Stimulated activated CD4-positive, alpha-beta T cell treated with anti-CD3 and anti-CD28 coated beads, Interleukin-1b, Interleukin-23, amount 100 ng/mL, for 1 hour (primary cell): ENCODE measurements around the gene SYNGAP1.
"Not testable (repeated sequence)": the region's sequence is repeated elsewhere in the genome, so short reads cannot be mapped to it uniquely, and the experiment has no call there.

Experiments used
- DNase-seq, 2 donors: peaks; one replicate each; pipeline ENCODE4 v3.0.0-alpha.2; 2020; ENCODE audit warnings: low read depth in 2 of 2

SYNGAP1 gene

GRCh38 chr6:33419580-33420490 is at the start of gene SYNGAP1:
Gene SYNGAP1 (plus strand): TSS chr6:33420065. CDS start chr6:33420265, 200 bp downstream.
- no peak for DNase-seq

GRCh38 chr6:33371901-33372300 is 48.0 kb upstream of the SYNGAP1 start:
- DNase-seq = not testable (repeated sequence)

- no peak for DNase-seq
These were observed 47.2 kb upstream of the SYNGAP1 start for GRCh38 chr6:33372526-33373123.

- no peak for DNase-seq
These were observed 45.6 kb upstream of the SYNGAP1 start for GRCh38 chr6:33373960-33374910.

- no peak for DNase-seq
These were observed 44.7 kb upstream of the SYNGAP1 start for GRCh38 chr6:33375143-33375671.

- no peak for DNase-seq
These were observed 42.7 kb upstream of the SYNGAP1 start for GRCh38 chr6:33377171-33377570.

- not testable (repeated sequence) for DNase-seq
These were observed 40.7 kb upstream of the SYNGAP1 start for GRCh38 chr6:33379184-33379583.

- no peak for DNase-seq
These were observed 39.4 kb upstream of the SYNGAP1 start for GRCh38 chr6:33380272-33380981.

- DNase-seq = no peak
These were observed 36.3 kb upstream of the SYNGAP1 start for GRCh38 chr6:33383427-33384185.

GRCh38 chr6:33384581-33385020 is 35.3 kb upstream of the SYNGAP1 start:
- DNase-seq = no peak

- DNase-seq = no peak
These were observed 29.7 kb upstream of the SYNGAP1 start for GRCh38 chr6:33390173-33390572.

GRCh38 chr6:33390767-33391277 is 29.0 kb upstream of the SYNGAP1 start:
- DNase-seq = no peak

- peak; percentile 94 to 97 for DNase-seq
These were observed 28.5 kb upstream of the SYNGAP1 start, which contains the start of gene KIFC1 for GRCh38 chr6:33391278-33391921. Gene KIFC1 (plus strand): TSS chr6:33391823. CDS start chr6:33391986, 163 bp downstream.

- no peak for DNase-seq
These were observed 27.8 kb upstream of the SYNGAP1 start for GRCh38 chr6:33391922-33392594.

GRCh38 chr6:33392595-33392948 is 27.3 kb upstream of the SYNGAP1 start:
- DNase-seq = no peak

GRCh38 chr6:33392979-33393378 is 26.9 kb upstream of the SYNGAP1 start:
- DNase-seq = no peak

GRCh38 chr6:33397541-33397940 is 22.3 kb upstream of the SYNGAP1 start:
- no peak for DNase-seq

GRCh38 chr6:33398601-33399000 is 21.3 kb upstream of the SYNGAP1 start:
- DNase-seq = not testable (repeated sequence)

GRCh38 chr6:33399881-33400280 is 20.0 kb upstream of the SYNGAP1 start:
- DNase-seq = not testable (repeated sequence)
